Natural killer cell treated with Interleukin-12 subunit alpha and Interleukin-12 subunit beta and Interleukin-15 and Interleukin-18, amount 100 ng/mL, for 72 hours (primary cell): ENCODE results near the gene SDC3. TPM values are rescaled to one million over a fixed set of nuclear protein-coding genes. Genes with fewer than 3 reads are reported as not detected.

Experiments used
- ATAC-seq, 2 donors: fragments of 150-1000 bp; cut with Tn5 transposase in 1 of 2; sonication (Bioruptor Pico), chemical (Tn5 transposase) in 1 of 2; 2 replicates each; pipeline ENCODE4 v1.10.0; 2021
- DNase-seq: peaks from one replicate; pipeline ENCODE4 v3.0.0; 2022; ENCODE audit warnings: low spot score
- H3K27ac Mint-ChIP-seq, 2 donors: 1 replicate in 1 of 2; 2 replicates in 1 of 2; pipeline ENCODE4 v1.8.0; 2022; ENCODE audit warnings: mixed read lengths in 2 of 2, mild to moderate bottlenecking in 1 of 2, moderate library complexity in 1 of 2
- H3K27me3 Mint-ChIP-seq, 2 donors: 1 replicate in 1 of 2; 2 replicates in 1 of 2; pipeline ENCODE4 v1.8.0; 2022; ENCODE audit warnings: mixed read lengths in 2 of 2
- H3K36me3 Mint-ChIP-seq: one replicate; pipeline ENCODE4 v1.8.0; 2022; ENCODE audit warnings: mixed read lengths
- H3K4me1 Mint-ChIP-seq, 2 donors: 1 replicate in 1 of 2; 2 replicates in 1 of 2; pipeline ENCODE4 v1.8.0; 2022; ENCODE audit warnings: low read depth in 2 of 2, mixed read lengths in 2 of 2, mild to moderate bottlenecking in 1 of 2
- H3K4me3 Mint-ChIP-seq: one replicate; pipeline ENCODE4 v1.8.0; 2022; ENCODE audit warnings: mixed read lengths
- H3K9me3 Mint-ChIP-seq: 2 replicates; pipeline ENCODE4 v1.8.0; 2022; ENCODE audit warnings: mixed read lengths
- total RNA-seq, 2 donors: library from RNA; stranded (reverse); gene quantifications; one replicate each; pipeline ENCODE4 v1.2.3, GENCODE V29; 2022

The SDC3 gene
- total RNA-seq, 2 donors from 2014 or later = 0.11 TPM; not detected in 1

GRCh38 chr1:30905916-30906620, 2.5 kb downstream of the SDC3 start:
- no peaks in the 10 kb centered on the region for H3K36me3 Mint-ChIP-seq
- H3K27me3 Mint-ChIP-seq = peaks cover 43 to 45% of the 10 kb centered on the region in 2 donors
- DNase-seq (peak; percentile 46), ATAC-seq (no peak)
- H3K9me3 Mint-ChIP-seq = no peaks in the 10 kb centered on the region
- H3K27ac Mint-ChIP-seq = peak overlapping the region in 1 of 2 donors; percentile 26
- peaks cover 10 to 11% of the 10 kb centered on the region in 2 donors for H3K4me1 Mint-ChIP-seq
- H3K4me3 Mint-ChIP-seq = no peak overlapping the region

- peaks cover 10 to 11% of the 10 kb centered on the region in 2 donors for H3K4me1 Mint-ChIP-seq
- DNase-seq (no peak), ATAC-seq (no peak)
- H3K36me3 Mint-ChIP-seq = no peaks in the 10 kb centered on the region
- no peaks in the 10 kb centered on the region for H3K9me3 Mint-ChIP-seq
- H3K27ac Mint-ChIP-seq = peak overlapping the region in 1 of 2 donors; percentile 26
- peaks cover 37 to 38% of the 10 kb centered on the region in 2 donors for H3K27me3 Mint-ChIP-seq
- H3K4me3 Mint-ChIP-seq = no peak overlapping the region
Measured at GRCh38 chr1:30905403-30905802, 3.2 kb downstream of the SDC3 start.

GRCh38 chr1:30904962-30905335, 3.6 kb downstream of the SDC3 start:
- Mint-ChIP-seq H3K36me3 (no peaks in the 10 kb centered on the region), H3K9me3 (no peaks in the 10 kb centered on the region), H3K4me1 (peaks cover 10 to 11% of the 10 kb centered on the region in 2 donors), H3K4me3 (no peak overlapping the region), H3K27ac (no peak overlapping the region), H3K27me3 (peaks cover 34 to 36% of the 10 kb centered on the region in 2 donors)
- no peak for DNase-seq
- ATAC-seq = no peak

- H3K4me1 Mint-ChIP-seq = peaks cover 5 to 8% of the 10 kb centered on the region in 2 donors
- no peak overlapping the region for H3K4me3 Mint-ChIP-seq
- ATAC-seq (no peak), DNase-seq (peak; percentile 22)
- H3K27me3 Mint-ChIP-seq = peaks cover 33 to 34% of the 10 kb centered on the region in 2 donors
- H3K9me3 Mint-ChIP-seq = no peaks in the 10 kb centered on the region
- H3K36me3 Mint-ChIP-seq = no peaks in the 10 kb centered on the region
- H3K27ac Mint-ChIP-seq = no peak overlapping the region
Measured at GRCh38 chr1:30904191-30904961, 4.2 kb downstream of the SDC3 start.

GRCh38 chr1:30903343-30904034, 5.1 kb downstream of the SDC3 start:
- Mint-ChIP-seq H3K36me3 (no peaks in the 10 kb centered on the region), H3K9me3 (no peaks in the 10 kb centered on the region), H3K27me3 (peaks cover 29 to 30% of the 10 kb centered on the region in 2 donors), H3K27ac (no peak overlapping the region), H3K4me1 (peaks cover 4 to 5% of the 10 kb centered on the region in 2 donors), H3K4me3 (no peak overlapping the region)
- DNase-seq (peak; percentile 48), ATAC-seq (no peak)

GRCh38 chr1:30902593-30903290, 5.8 kb downstream of the SDC3 start:
- peak; percentile 56 for DNase-seq
- H3K27ac Mint-ChIP-seq = no peak overlapping the region
- no peak overlapping the region for H3K4me3 Mint-ChIP-seq
- no peaks in the 10 kb centered on the region for H3K36me3 Mint-ChIP-seq
- peaks cover 4 to 5% of the 10 kb centered on the region in 2 donors for H3K4me1 Mint-ChIP-seq
- H3K27me3 Mint-ChIP-seq = peaks cover 30 to 35% of the 10 kb centered on the region in 2 donors
- H3K9me3 Mint-ChIP-seq = no peaks in the 10 kb centered on the region
- ATAC-seq = no peak

GRCh38 chr1:30901798-30902581, 6.6 kb downstream of the SDC3 start:
- Mint-ChIP-seq H3K9me3 (no peaks in the 10 kb centered on the region), H3K27ac (no peak overlapping the region), H3K4me1 (no peaks in the 10 kb centered on the region), H3K36me3 (no peaks in the 10 kb centered on the region), H3K27me3 (peaks cover 27 to 34% of the 10 kb centered on the region in 2 donors), H3K4me3 (no peak overlapping the region)
- ATAC-seq (no peak), DNase-seq (peak; percentile 49)

GRCh38 chr1:30900931-30901560, 7.5 kb downstream of the SDC3 start:
- ATAC-seq = no peak
- Mint-ChIP-seq H3K4me1 (no peaks in the 10 kb centered on the region), H3K27ac (no peak overlapping the region), H3K9me3 (no peaks in the 10 kb centered on the region), H3K4me3 (no peak overlapping the region), H3K27me3 (peaks cover 34 to 39% of the 10 kb centered on the region in 2 donors), H3K36me3 (no peaks in the 10 kb centered on the region)
- DNase-seq = peak; percentile 26

GRCh38 chr1:30900486-30900885, 8.1 kb downstream of the SDC3 start:
- no peak for DNase-seq
- Mint-ChIP-seq H3K4me3 (no peak overlapping the region), H3K36me3 (no peaks in the 10 kb centered on the region), H3K9me3 (no peaks in the 10 kb centered on the region), H3K27ac (no peak overlapping the region), H3K4me1 (no peaks in the 10 kb centered on the region), H3K27me3 (peaks cover 31 to 37% of the 10 kb centered on the region in 2 donors)
- ATAC-seq = no peak

- DNase-seq = no peak
- Mint-ChIP-seq H3K36me3 (no peaks in the 10 kb centered on the region), H3K9me3 (no peaks in the 10 kb centered on the region), H3K27me3 (peaks cover 28 to 35% of the 10 kb centered on the region in 2 donors), H3K4me1 (no peaks in the 10 kb centered on the region), H3K4me3 (no peak overlapping the region), H3K27ac (no peak overlapping the region)
- ATAC-seq = no peak
Measured at GRCh38 chr1:30899577-30900389, 8.8 kb downstream of the SDC3 start.

GRCh38 chr1:30898031-30898815, 10.3 kb downstream of the SDC3 start:
- Mint-ChIP-seq H3K9me3 (peaks cover 9% of the 10 kb centered on the region), H3K27me3 (peaks cover 27 to 38% of the 10 kb centered on the region in 2 donors), H3K4me1 (peaks cover 0 to 9% of the 10 kb centered on the region in 2 donors), H3K4me3 (no peak overlapping the region), H3K36me3 (no peaks in the 10 kb centered on the region), H3K27ac (no peak overlapping the region)
- no peak for DNase-seq
- no peak for ATAC-seq
